Measurements from ENCODE around the gene FKBP1B. TPM values are rescaled to one million over a fixed set of nuclear protein-coding genes. Genes with fewer than 3 reads are reported as not detected.

Gene FKBP1B
- 5.9 TPM for total RNA-seq

GRCh38 chr2:24049485-24050021 is at the start of gene FKBP1B:
Gene FKBP1B (plus strand): TSS chr2:24049741. CDS start chr2:24049850, 109 bp downstream.

GRCh38 chr2:24009680-24010476 is 39.7 kb upstream of the FKBP1B start, which contains the start of gene MFSD2B:
Gene MFSD2B (plus strand): TSS chr2:24010085. CDS start chr2:24010097, 12 bp downstream.

GRCh38 chr2:24046930-24047702 is 2.4 kb upstream of the FKBP1B start, which contains the start of gene WDCP:
Gene WDCP (minus strand): TSS chr2:24047391. CDS start chr2:24039494, 7,897 bp downstream.

GRCh38 chr2:24075915-24076848 is 26.6 kb downstream of the FKBP1B start, which contains the start of gene SF3B6:
Gene SF3B6 (minus strand): TSS chr2:24076326. CDS start chr2:24076229, 97 bp downstream.

GRCh38 chr2:24084386-24085199 is 35.1 kb downstream of the FKBP1B start, which contains the start of gene TP53I3:
Gene TP53I3 (minus strand): TSS chr2:24084834. CDS start chr2:24084326, 508 bp downstream.

Small RNA genes lying within 50 kb of the gene (small RNA-seq; reads per million reads assigned to genes)
- gene RNU6-370P (ENCODE audit: low replicate concordance) = not detected

Other genes with a start within 250 kb of the FKBP1B start
- 30.5 TPM for gene ATAD2B, start 122.6 kb upstream of the FKBP1B start, total RNA-seq
- 15.2 TPM for gene UBXN2A, start 109.3 kb upstream of the FKBP1B start, total RNA-seq
- 2.2 TPM for gene MFSD2B, start 39.7 kb upstream of the FKBP1B start, total RNA-seq
- gene WDCP, start 2.4 kb upstream of the FKBP1B start, total RNA-seq = 12.4 TPM
- 94.9 TPM for gene SF3B6, start 26.6 kb downstream of the FKBP1B start, total RNA-seq
- 42.1 TPM for gene TP53I3, start 35.1 kb downstream of the FKBP1B start, total RNA-seq
- gene PFN4, start 73.6 kb downstream of the FKBP1B start, total RNA-seq = 2.6 TPM
- 18.7 TPM for gene FAM228B, start 73.7 kb downstream of the FKBP1B start, total RNA-seq
- gene FAM228A, start 125.3 kb downstream of the FKBP1B start, total RNA-seq = 1.7 TPM